ENCODE results near the gene TXNDC17. TPM values are rescaled to one million over a fixed set of nuclear protein-coding genes. Genes with fewer than 3 reads are reported as not detected.

Gene TXNDC17
- total RNA-seq, 1 experiment from 2014 or later: 151 TPM

DNA sequence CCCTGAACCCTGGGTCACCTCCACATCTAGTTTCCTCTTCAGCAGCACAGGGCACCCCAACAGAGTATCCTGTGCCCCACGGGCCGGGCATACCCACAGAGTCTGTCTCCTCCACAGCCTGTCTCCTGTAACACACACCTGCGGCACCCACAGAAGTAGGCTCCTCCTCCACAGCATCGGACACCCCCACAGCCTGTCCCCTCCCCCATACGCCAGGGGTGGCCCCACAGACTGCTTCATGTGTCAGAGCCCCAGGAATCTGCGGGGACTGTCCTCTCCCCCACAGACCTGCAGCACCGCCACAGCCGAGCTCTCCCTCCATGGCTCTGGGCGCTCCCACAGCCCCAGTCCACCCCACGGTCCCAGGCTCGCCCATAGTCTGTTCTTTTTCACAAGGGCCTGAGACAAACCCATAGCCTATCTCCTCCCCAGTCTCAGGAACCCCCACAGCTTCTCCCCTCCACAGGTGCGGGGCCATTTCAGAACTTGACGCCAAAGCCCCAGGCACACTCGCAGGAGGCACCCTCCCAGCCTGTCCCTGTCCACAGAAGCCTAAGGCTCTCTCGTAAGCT, 1.8 kb upstream of the TXNDC17 start:
- Mint-ChIP-seq H3K4me1 (peaks cover 23% of the 10 kb centered on the region), H3K27me3 (ENCODE audit: low read depth) (no peaks in the 10 kb centered on the region), H3K9me3 (no peaks in the 10 kb centered on the region), H3K4me3 (peak overlapping the region; percentile 88), H3K27ac (no peak overlapping the region), H3K36me3 (peaks cover 26% of the 10 kb centered on the region)
- TF ChIP-seq KAT7 (CRISPR knock-in tag; IDR thresholded peaks at IDR 0.05; ENCODE audit: borderline replicate concordance) (no peak), IRF1 (CRISPR knock-in tag; IDR thresholded peaks at IDR 0.05) (no peak), ESRRA (CRISPR knock-in tag; IDR thresholded peaks at IDR 0.05; ENCODE audit: borderline replicate concordance) (no peak), ZNF532 (CRISPR knock-in tag; IDR thresholded peaks at IDR 0.05; ENCODE audit: borderline replicate concordance) (no peak), JAZF1 (CRISPR knock-in tag; IDR thresholded peaks at IDR 0.05) (no peak), ERG (CRISPR knock-in tag; IDR thresholded peaks at IDR 0.05) (no peak), RELA (CRISPR knock-in tag; IDR thresholded peaks at IDR 0.05; ENCODE audit: borderline replicate concordance) (no peak), NR1H2 (CRISPR knock-in tag; IDR thresholded peaks at IDR 0.05) (no peak), MXD4 (CRISPR knock-in tag; IDR thresholded peaks at IDR 0.05; ENCODE audit: borderline replicate concordance) (no peak), ZNF317 (CRISPR knock-in tag; IDR thresholded peaks at IDR 0.05; ENCODE audit: borderline replicate concordance, low read depth) (no peak), NFYB (CRISPR knock-in tag; conservative IDR thresholded peaks at IDR 0.05; ENCODE audit: low read depth) (no peak), NFE2L1 (CRISPR knock-in tag; IDR thresholded peaks at IDR 0.05) (no peak), TEAD4 (CRISPR knock-in tag; IDR thresholded peaks at IDR 0.05) (no peak), FOXP1 (CRISPR knock-in tag; IDR thresholded peaks at IDR 0.05; ENCODE audit: borderline replicate concordance) (no peak)
- TF ChIP-seq, protein P1, sequence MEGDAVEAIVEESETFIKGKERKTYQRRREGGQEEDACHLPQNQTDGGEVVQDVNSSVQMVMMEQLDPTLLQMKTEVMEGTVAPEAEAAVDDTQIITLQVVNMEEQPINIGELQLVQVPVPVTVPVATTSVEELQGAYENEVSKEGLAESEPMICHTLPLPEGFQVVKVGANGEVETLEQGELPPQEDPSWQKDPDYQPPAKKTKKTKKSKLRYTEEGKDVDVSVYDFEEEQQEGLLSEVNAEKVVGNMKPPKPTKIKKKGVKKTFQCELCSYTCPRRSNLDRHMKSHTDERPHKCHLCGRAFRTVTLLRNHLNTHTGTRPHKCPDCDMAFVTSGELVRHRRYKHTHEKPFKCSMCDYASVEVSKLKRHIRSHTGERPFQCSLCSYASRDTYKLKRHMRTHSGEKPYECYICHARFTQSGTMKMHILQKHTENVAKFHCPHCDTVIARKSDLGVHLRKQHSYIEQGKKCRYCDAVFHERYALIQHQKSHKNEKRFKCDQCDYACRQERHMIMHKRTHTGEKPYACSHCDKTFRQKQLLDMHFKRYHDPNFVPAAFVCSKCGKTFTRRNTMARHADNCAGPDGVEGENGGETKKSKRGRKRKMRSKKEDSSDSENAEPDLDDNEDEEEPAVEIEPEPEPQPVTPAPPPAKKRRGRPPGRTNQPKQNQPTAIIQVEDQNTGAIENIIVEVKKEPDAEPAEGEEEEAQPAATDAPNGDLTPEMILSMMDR (IDR thresholded peaks at IDR 0.05): no peak
- TF ChIP-seq, protein P2, sequence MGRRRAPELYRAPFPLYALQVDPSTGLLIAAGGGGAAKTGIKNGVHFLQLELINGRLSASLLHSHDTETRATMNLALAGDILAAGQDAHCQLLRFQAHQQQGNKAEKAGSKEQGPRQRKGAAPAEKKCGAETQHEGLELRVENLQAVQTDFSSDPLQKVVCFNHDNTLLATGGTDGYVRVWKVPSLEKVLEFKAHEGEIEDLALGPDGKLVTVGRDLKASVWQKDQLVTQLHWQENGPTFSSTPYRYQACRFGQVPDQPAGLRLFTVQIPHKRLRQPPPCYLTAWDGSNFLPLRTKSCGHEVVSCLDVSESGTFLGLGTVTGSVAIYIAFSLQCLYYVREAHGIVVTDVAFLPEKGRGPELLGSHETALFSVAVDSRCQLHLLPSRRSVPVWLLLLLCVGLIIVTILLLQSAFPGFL (CRISPR knock-in tag; IDR thresholded peaks at IDR 0.05; ENCODE audit: borderline replicate concordance): no peak
- TF ChIP-seq, protein P3, sequence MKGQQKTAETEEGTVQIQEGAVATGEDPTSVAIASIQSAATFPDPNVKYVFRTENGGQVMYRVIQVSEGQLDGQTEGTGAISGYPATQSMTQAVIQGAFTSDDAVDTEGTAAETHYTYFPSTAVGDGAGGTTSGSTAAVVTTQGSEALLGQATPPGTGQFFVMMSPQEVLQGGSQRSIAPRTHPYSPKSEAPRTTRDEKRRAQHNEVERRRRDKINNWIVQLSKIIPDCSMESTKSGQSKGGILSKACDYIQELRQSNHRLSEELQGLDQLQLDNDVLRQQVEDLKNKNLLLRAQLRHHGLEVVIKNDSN (CRISPR knock-in tag; IDR thresholded peaks at IDR 0.05): no peak
- CTCF ChIA-PET: interaction anchor here (0.5 to 2.4 kb wide), 6 partner anchors 9 to 1133 kb away, joined by 3 to 5 read pairs (median 4); no protein-coding TSS in a partner anchor
- DNase-seq (ENCODE audit: low spot score): no peak
- ATAC-seq: no peak
- POLR2A ChIA-PET: no interaction called here
